Measurements from ENCODE around the gene GATD1. TPM values are rescaled to one million over a fixed set of nuclear protein-coding genes. Genes with fewer than 3 reads are reported as not detected.

GATD1 gene
- polyA plus RNA-seq, 1 donor from 2014 or later, result 146 TPM

DNA sequence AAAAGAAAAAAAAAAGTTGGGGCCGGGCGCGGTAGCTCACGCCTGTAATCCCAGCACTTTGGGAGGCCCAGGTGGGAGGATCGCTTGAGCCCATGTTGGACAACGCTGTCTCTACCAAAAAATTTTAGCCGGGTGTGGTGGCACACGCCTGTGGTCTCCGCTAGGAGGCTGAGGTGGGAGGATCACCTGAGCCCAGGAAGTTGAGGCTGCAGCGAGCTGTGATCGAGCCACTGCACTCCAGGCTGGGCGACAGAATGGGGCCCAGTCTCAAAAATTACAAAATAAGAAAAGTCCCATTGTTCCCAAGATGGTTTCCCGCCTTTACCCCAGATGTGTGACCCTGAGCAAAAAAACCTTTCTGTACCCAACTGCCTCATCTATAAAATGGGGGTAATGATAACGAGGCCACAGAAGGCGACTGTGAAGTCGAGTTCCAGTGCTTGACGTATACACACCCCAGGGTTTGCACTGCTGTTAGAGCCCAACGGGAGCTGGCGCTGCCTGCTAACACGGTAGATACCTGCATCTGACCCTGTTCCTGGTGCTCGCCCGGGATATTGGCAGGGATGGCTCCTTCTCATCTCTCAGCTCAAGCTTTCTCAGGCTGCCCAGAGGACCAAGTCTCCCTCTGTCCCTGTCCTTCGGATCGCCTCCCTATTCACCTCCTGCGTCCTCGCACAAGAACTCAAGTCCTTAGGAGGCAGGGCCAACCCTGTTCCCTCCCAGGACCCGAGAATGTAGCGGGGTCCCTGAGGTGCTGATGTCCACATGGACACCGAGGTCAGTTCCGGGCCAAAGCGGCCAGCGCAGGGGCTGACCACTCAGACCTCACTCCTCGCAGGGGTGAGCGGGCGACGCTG is 31.4 kb upstream of the GATD1 start:
- H2AFZ ChIP-seq (ENCODE audit: low read depth, low read length), result peak overlapping the region; percentile 67
- H3K27me3 ChIP-seq (ENCODE audit: insufficient read depth, low read depth, low read length), result no peaks in the 10 kb centered on the region
- H3K9me2 ChIP-seq (ENCODE audit: insufficient read depth, low read length), result no peaks in the 10 kb centered on the region
- H4K20me1 ChIP-seq (ENCODE audit: insufficient read depth), result no peaks in the 10 kb centered on the region
- TF ChIP-seq, protein P1, sequence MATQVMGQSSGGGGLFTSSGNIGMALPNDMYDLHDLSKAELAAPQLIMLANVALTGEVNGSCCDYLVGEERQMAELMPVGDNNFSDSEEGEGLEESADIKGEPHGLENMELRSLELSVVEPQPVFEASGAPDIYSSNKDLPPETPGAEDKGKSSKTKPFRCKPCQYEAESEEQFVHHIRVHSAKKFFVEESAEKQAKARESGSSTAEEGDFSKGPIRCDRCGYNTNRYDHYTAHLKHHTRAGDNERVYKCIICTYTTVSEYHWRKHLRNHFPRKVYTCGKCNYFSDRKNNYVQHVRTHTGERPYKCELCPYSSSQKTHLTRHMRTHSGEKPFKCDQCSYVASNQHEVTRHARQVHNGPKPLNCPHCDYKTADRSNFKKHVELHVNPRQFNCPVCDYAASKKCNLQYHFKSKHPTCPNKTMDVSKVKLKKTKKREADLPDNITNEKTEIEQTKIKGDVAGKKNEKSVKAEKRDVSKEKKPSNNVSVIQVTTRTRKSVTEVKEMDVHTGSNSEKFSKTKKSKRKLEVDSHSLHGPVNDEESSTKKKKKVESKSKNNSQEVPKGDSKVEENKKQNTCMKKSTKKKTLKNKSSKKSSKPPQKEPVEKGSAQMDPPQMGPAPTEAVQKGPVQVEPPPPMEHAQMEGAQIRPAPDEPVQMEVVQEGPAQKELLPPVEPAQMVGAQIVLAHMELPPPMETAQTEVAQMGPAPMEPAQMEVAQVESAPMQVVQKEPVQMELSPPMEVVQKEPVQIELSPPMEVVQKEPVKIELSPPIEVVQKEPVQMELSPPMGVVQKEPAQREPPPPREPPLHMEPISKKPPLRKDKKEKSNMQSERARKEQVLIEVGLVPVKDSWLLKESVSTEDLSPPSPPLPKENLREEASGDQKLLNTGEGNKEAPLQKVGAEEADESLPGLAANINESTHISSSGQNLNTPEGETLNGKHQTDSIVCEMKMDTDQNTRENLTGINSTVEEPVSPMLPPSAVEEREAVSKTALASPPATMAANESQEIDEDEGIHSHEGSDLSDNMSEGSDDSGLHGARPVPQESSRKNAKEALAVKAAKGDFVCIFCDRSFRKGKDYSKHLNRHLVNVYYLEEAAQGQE (IDR thresholded peaks at IDR 0.05; ENCODE audit: borderline replicate concordance), result no peak
- TF ChIP-seq, protein P2, sequence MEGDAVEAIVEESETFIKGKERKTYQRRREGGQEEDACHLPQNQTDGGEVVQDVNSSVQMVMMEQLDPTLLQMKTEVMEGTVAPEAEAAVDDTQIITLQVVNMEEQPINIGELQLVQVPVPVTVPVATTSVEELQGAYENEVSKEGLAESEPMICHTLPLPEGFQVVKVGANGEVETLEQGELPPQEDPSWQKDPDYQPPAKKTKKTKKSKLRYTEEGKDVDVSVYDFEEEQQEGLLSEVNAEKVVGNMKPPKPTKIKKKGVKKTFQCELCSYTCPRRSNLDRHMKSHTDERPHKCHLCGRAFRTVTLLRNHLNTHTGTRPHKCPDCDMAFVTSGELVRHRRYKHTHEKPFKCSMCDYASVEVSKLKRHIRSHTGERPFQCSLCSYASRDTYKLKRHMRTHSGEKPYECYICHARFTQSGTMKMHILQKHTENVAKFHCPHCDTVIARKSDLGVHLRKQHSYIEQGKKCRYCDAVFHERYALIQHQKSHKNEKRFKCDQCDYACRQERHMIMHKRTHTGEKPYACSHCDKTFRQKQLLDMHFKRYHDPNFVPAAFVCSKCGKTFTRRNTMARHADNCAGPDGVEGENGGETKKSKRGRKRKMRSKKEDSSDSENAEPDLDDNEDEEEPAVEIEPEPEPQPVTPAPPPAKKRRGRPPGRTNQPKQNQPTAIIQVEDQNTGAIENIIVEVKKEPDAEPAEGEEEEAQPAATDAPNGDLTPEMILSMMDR (IDR thresholded peaks at IDR 0.05; ENCODE audit: poor library complexity, severe bottlenecking), result no peak
- TF ChIP-seq TAF1 (IDR thresholded peaks at IDR 0.05; ENCODE audit: low read depth), result peak; percentile 51
- TF ChIP-seq SMC3 (conservative IDR thresholded peaks at IDR 0.05; ENCODE audit: poor library complexity), result peak; percentile 2
- H3K4me3 ChIP-seq (ENCODE audit: low read length), result peak overlapping the region; percentile 90
- peak overlapping the region; percentile 95 for H3K27ac ChIP-seq (ENCODE audit: low read length)
- H3K79me2 ChIP-seq (replicated peaks; ENCODE audit: insufficient read depth, low read length), result peaks cover 20% of the 10 kb centered on the region
- peak overlapping the region; percentile 94 for H3K4me2 ChIP-seq (ENCODE audit: low read length)
- no peaks in the 10 kb centered on the region for H3K9me3 ChIP-seq (ENCODE audit: low read length)
- H3K9ac ChIP-seq (ENCODE audit: low read length), result peak overlapping the region; percentile 92
- H3K36me3 ChIP-seq (ENCODE audit: insufficient read depth, low read length), result no peaks in the 10 kb centered on the region
- no peaks in the 10 kb centered on the region for H3F3A ChIP-seq (ENCODE audit: insufficient read depth, low read length, poor library complexity, severe bottlenecking)

DNA sequence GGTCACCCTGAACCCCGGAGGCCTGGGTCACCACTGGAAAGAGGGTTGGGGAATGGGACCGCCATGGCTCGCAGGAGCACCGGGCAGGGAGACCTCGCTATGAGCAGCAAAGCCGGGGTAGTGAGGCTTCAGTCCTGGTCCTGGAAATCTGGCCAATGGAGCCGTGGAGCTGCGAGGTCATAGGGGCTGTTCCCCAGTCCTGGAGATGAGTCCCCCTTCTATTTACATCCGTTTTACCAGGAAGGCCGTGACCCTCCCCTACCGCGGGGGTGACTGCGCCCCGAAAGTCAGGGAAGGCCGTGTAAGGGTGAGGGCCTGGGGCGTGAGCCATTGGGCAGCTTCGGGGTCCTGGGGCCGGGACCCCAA is 27.3 kb upstream of the GATD1 start:
- no peaks in the 10 kb centered on the region for H3K27me3 ChIP-seq (ENCODE audit: insufficient read depth, low read depth, low read length)
- no peaks in the 10 kb centered on the region for H4K20me1 ChIP-seq (ENCODE audit: insufficient read depth)
- no peaks in the 10 kb centered on the region for H3K9me3 ChIP-seq (ENCODE audit: low read length)
- no peak overlapping the region for H2AFZ ChIP-seq (ENCODE audit: low read depth, low read length)
- TF ChIP-seq EP300 (conservative IDR thresholded peaks at IDR 0.05; ENCODE audit: poor library complexity, severe bottlenecking), result no peak
- no peaks in the 10 kb centered on the region for H3F3A ChIP-seq (ENCODE audit: insufficient read depth, low read length, poor library complexity, severe bottlenecking)
- H3K4me3 ChIP-seq (ENCODE audit: low read length), result peak overlapping the region; percentile 70
- H3K27ac ChIP-seq (ENCODE audit: low read length), result no peak overlapping the region
- peak overlapping the region; percentile 68 for H3K9ac ChIP-seq (ENCODE audit: low read length)
- no peaks in the 10 kb centered on the region for H3K36me3 ChIP-seq (ENCODE audit: insufficient read depth, low read length)
- no peaks in the 10 kb centered on the region for H3K9me2 ChIP-seq (ENCODE audit: insufficient read depth, low read length)
- no peak overlapping the region for H3K4me2 ChIP-seq (ENCODE audit: low read length)
- peaks cover 5% of the 10 kb centered on the region for H3K79me2 ChIP-seq (replicated peaks; ENCODE audit: insufficient read depth, low read length)

DNA sequence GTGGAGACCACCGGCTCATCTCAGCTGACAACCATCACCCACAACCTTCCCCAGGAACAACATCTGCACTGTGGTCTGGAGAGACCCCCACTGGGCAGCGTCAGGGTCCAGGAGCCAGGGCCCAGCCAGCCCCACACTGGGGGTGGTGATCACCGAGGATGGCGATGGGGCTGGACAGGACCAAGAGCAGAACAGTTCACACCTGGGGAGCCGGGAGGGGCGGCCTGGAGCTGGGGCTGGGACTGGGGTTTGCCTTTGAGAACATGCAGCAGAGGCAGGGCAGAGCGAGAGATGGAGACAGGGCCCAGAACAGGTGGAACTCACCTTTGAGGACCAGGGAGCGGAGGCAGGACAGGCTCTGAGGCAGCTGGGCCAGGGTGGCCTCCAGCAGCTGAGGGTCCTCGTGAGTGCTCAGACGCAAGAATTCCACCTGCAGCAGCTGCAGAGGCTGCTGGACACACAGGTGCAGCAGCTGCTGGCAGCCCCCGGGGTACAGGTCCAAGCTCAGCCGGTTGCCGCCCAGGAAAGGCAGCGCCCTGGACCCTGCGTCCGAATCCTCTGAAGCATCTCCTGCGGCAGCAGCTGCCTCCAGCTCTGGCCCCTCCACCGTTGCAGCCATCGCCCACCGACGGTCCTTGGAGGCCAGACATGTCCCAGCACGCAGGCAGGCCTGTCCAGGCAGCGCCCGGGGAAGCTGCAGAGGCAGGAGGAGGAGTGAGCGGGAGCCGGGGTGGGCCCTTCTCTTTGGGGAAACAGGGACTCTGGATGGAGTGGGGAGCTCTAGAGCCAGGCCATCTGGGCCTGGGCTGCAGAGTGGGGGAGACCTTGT is 26.7 kb upstream of the GATD1 start:
- Histone ChIP-seq H4K20me1 (ENCODE audit: insufficient read depth) (no peaks in the 10 kb centered on the region), H3K4me2 (ENCODE audit: low read length) (no peak overlapping the region), H3K9me2 (ENCODE audit: insufficient read depth, low read length) (no peaks in the 10 kb centered on the region), H3K27me3 (ENCODE audit: insufficient read depth, low read depth, low read length) (no peaks in the 10 kb centered on the region), H3K9ac (ENCODE audit: low read length) (peak overlapping the region; percentile 68), H3K79me2 (replicated peaks; ENCODE audit: insufficient read depth, low read length) (peaks cover 5% of the 10 kb centered on the region), H2AFZ (ENCODE audit: low read depth, low read length) (no peak overlapping the region), H3K4me3 (ENCODE audit: low read length) (peak overlapping the region; percentile 70), H3F3A (ENCODE audit: insufficient read depth, low read length, poor library complexity, severe bottlenecking) (no peaks in the 10 kb centered on the region), H3K9me3 (ENCODE audit: low read length) (no peaks in the 10 kb centered on the region), H3K27ac (ENCODE audit: low read length) (no peak overlapping the region), H3K36me3 (ENCODE audit: insufficient read depth, low read length) (no peaks in the 10 kb centered on the region)
- TF ChIP-seq MXI1 (conservative IDR thresholded peaks at IDR 0.05; ENCODE audit: poor library complexity, severe bottlenecking) (no peak), EZH2 (IDR thresholded peaks at IDR 0.05; ENCODE audit: borderline replicate concordance, insufficient read depth, low read length, poor library complexity, severe bottlenecking) (no peak), SMC3 (conservative IDR thresholded peaks at IDR 0.05; ENCODE audit: poor library complexity) (no peak), RAD21 (conservative IDR thresholded peaks at IDR 0.05) (no peak), EP300 (conservative IDR thresholded peaks at IDR 0.05; ENCODE audit: poor library complexity, severe bottlenecking) (no peak), POLR2AphosphoS5 (IDR thresholded peaks at IDR 0.05) (no peak), TAF1 (IDR thresholded peaks at IDR 0.05; ENCODE audit: low read depth) (no peak)
- TF ChIP-seq, protein P1 (IDR thresholded peaks at IDR 0.05; ENCODE audit: borderline replicate concordance), result no peak

Measured in neural cell (in vitro differentiated cells).